HG03066 (cell line): ENCODE results near the gene ACCSL.

Experiments
- ATAC-seq: cut with Tn5 transposase; IDR thresholded peaks from one replicate; pipeline ENCODE4 v1.9.1; 2021; ENCODE audit warnings: low read depth; ENCODE audit not compliant: unreplicated experiment

Gene ACCSL

DNA sequence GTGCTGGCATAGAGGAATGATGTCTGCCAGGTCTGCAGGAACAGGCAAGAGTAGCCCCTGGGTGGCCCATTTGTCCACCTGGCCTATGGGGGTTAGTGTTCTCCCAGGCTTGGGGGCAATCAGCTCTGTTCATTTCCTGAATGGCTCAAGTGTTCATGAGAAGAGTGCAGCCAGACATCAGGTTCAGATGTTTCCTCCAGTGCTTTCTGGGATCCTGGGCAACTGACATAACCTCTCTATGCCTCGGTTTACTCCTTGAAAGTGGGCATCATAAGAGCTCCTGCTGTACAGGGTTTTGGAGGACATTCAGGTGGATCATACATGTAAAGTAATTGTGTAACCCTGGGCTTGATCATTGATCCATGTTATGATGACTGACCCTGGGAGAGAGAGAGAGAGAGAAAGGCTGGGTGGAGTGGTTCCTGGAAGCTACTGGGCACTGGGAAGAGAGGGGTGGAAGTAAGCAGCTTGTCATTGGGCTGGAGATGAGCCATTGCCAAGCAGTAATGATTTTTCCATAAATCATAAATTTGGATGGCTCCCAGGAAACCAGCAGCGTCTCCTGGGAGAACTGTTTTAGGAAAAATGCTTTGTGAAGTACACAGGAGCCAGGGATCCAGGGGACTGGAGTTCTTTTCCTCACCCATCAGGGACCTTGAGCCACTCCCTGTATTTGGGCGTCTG lies 30.2 kb upstream of the ACCSL start:
- no peak for ATAC-seq

DNA sequence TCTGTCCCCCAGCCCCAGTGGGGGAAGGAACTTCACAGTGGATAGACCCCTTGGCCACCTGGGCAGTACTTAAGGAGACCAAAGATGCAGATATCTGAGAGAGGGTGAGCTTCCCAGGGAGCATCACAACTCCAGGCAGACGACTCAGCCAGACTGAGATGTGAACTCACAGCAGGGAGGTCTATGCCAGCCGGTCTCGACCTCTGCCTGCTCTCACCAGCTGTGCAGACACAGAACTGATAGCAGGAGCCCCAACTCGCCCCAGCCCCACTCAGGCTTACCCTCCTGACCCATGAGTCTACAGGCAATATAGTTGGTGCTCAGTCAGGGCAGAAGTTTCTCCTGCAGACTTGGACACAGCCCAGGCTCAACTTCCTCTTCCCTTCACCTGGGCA lies 29.7 kb upstream of the ACCSL start:
- ATAC-seq, result no peak

DNA sequence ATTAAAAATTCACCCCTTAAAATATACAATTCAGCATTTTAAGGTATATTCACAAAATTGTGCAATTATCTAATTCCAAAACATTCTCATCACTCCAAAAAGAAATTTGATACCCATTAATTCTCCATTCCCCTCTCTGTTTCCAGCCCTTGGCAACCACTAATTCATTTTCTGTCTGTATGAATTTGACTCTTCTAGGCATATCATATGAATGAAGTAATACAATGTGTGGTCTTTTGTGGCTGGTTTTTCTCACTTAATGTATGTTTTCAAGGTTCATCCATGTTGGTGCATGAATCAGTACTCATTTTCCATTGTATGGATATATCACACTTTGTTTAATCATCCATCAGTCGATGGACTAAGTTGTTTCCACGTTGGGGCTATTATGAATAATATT lies 29.0 kb upstream of the ACCSL start:
- no peak for ATAC-seq

DNA sequence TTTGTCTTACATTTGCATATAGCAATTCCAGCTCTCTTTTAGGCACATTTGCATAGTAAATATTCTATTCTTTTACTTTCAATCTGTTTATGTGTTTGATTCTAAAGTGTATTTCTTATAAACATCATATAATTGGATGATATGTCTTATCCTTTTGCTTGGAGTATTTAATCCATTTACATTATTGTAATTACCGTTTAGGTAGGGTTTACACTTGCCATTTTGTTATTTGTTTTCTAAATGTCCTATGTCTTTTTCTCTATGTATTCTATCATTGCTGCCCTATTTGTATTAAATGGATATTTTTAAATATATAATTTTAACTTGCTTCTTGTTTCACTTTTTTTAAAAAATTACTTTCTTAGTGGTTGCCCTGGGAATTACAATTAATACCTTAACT lies 22.8 kb upstream of the ACCSL start:
- ATAC-seq, result no peak

DNA sequence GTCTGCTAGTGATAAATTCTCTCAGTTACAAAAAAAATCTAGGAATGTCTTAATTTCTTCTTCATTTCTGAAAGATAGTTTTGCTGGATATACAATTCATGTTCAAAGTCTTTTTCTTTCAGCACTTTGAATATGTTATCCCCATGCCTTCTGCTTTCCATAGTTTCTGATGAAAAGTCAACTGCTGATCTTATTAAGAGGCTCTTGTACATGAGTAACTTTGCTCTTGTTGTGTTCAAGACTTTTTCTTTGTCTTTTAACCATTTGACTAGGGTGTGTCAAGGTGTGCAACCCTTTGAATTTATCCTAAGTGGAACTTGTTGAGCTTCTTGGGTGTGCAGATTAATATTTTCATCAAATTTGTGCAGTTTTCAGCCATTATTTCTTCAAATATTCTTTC lies 22.1 kb upstream of the ACCSL start:
- no peak for ATAC-seq

DNA sequence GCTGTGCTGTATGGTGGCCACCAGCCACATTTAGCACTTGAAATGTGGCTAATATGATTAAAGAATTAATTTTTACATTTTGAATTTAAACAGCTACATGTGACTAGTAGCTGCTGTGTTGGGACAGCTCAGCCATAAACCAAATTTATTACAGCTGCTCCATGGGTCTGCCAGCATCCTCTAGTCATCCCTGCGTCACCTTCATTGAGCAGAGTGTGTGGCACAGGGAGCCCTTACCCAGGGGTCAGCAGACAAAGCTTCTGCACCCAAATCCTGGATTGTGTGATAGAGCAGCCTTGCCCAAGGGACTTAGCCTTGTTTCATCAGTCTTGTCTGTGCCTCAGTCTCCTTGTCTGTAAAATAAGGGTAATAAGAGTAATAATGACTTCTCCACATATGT lies 19.4 kb upstream of the ACCSL start:
- no peak for ATAC-seq

DNA sequence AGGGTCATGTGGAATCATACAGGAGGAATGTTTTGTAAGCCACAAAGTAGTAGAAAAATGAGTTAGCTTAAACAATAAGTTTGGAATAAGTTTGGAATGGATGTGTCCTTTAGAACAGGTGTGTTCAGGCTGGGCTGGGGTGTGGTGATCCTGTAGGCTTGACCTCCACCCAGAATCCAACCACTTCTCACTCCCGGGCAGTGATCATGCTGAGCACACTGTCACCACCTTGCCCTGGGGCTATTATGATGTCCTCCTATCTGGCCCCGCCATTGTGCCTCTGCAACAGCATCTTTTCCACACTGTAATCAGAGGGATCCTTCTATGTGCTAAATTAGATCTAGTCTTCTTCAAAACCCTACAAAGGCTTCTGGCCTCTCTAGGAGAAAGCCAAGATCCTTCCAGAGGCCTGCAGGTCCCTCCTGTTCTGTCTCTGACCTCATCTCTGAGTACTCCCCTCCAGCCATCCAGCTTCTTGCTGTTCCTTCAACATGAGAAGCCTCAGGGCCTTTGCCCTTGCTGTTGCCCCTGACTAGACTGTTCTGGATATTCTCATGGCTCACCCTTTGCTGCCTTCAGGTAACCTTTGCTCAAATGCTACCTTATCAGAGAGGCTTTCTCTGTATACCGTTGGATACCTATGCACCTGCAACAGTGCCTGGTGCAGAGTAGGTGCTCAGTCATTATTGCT lies 18.8 kb upstream of the ACCSL start:
- no peak for ATAC-seq

DNA sequence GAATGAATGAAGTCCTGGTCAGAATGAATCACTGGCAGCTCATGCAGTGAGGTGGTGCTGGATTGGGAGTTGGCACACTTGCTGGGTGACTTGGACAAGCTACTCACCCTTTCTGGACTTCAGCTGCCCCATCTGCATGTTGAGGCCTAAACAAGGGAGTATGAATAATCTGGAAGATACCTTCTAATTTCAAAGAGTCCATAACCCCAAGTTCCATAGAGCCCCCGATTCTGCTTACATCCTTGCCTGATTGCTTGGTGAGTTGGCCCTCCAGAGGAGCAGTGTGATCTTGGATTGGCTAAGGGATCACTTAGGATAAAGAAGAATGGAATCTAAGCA lies 18.3 kb upstream of the ACCSL start:
- no peak for ATAC-seq

DNA sequence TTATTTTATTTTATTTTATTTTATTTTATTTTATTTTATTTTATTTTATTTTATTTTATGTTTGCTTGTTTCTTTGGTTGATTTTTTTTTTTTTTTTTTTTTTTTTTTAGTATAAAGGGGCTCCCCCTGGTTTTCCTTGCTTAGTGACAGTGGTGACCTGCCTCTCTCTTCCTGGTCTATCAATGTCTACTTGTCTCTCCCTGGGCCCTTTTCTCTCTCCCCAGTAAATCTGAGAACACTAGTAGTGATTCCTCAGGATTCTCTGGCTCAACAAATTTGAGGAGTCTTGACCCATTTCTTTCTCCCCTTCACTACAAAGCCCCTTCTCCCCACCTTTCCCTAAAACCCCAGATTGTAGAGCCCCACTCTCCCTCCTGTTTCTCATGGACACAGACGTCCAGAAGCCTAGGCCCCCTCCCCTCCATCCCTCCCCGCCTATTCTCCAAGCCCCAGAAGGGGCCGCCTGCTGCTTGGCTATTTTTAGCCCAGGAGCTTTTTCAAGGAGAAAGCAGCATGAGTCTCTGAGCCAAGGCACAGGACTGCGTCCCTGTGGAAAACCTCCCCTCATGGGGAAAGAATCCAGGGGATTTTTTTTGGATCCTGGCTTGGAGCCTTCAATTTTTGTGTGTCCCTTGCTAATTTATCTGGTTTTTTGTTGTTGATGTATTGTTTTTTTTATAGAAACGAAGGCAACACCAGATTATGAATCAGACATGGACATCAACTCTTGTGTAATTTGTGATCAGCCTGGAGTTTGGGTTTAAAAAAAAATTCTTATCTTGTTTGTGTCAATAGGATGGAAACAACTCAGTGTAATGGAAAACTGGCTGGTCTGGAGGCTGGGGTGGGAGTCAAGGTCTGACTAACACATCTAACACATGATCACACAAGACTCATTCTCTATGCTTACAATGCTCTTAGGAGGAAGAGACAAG lies 17.5 kb upstream of the ACCSL start:
- no peak for ATAC-seq

DNA sequence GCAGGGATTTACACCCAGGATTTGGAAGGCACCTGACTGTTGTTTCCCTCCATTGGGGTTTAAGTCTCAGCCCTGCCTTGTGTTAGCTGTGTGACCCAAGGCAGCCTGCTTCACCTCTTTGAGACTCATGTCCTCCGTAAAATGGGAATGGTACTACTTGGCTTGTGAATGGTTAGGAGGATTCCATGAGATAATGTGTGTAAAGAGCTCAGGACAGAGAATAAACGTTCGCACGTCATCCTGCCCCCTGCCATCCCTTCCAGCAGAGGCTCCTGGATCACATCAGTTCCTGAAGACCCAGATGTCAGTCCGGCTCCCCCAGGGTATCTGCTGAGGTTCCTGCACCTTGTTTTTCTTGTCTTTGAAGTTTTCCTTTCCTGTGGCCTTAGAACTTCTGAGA lies 16.8 kb upstream of the ACCSL start:
- ATAC-seq, result no peak

DNA sequence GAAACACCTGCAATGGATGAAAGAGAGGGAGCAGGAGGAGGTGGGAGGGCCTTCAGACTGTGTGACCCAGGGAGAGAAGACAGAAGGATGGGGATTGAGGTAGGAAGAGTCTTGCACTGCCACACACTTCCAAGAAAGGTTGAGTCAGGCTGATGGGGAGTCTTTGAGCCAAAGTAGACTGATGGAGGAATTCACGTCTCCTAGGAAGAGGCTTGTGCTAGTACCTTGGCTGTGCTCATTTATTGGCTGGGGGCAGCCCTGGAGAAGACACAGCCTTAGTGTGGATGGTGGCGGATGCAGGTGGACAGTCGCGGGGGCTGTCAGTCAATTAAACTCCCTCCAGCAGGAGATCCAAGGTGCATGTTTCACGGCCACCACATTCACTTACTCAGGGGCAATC lies 16.2 kb upstream of the ACCSL start:
- no peak for ATAC-seq

DNA sequence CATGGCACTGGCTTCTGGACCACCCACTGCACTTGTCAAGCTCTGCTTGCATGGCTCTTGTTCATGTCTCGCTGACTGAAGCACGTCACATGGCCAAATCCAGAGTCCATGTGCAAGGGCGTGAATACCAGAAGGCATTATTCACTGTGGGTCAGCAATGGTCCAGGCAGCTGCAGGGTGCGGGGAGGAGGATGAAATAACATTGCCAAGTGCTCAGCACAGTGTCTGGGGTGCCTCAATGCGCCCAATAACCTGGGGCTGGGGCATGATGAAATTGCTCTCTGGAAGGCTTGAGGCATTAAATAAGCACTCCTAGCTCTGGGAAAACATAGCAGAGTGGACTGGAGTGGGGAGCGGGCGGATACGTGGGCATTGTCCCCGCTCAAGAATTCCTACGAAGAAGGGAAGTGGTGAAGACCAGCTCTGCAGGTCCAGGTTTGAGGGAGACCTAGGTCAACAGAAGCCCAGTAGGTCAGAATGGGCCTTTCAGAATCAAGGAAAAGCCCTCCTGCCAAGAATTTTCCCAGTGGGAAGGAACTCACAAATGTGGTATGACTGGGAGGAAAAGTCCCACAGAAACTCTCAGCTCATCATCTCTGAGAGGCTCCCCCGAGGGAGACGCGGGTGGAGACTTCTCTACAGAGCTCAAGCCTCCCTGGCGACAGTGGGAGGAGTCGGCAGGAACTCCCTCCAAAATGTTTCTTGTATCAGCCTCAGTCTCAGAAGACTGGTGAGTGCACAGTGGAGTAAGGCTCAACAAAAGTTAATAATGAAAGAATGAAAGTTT lies 15.3 kb upstream of the ACCSL start:
- ATAC-seq, result no peak

DNA sequence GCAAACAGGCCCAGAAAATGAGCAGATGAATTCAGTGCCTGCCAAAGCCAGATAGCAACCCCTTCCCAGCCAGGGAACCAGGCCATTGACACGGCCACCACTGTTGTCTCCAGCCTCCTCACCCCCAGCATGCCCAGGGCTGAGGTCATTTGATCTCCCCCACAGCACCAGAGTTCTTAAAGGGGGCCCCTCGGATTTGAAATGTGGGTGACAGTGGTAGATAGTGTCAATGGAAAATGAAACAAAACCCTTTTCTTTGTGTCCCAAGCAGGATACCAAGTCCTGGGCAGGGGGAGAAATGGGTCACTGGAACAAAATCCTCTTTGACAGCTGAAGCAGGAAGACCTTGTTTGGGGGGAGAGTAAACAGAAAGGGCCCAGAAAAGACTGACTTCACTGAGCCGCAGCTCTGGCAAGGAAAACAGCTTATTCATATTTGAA lies 14.3 kb upstream of the ACCSL start:
- no peak for ATAC-seq

DNA sequence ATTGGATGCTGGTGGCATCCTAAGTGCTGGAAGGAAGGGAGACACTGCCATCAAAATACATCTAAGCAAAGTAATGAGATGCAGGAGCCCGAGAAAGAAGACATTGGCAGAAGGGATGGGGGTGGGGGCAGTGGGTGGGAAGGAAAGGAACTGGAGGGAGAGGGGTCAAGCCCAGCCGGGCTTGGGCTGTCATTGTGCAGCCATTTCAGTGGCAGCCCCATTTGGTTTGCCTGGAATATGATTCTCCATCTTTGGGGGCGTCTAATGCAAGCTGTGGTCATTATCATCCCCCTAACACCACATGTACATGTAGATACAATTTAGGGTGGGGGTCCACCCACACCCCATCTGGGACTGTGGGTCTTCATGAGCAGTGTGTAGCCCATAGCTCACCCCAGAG lies 13.9 kb upstream of the ACCSL start:
- no peak for ATAC-seq

DNA sequence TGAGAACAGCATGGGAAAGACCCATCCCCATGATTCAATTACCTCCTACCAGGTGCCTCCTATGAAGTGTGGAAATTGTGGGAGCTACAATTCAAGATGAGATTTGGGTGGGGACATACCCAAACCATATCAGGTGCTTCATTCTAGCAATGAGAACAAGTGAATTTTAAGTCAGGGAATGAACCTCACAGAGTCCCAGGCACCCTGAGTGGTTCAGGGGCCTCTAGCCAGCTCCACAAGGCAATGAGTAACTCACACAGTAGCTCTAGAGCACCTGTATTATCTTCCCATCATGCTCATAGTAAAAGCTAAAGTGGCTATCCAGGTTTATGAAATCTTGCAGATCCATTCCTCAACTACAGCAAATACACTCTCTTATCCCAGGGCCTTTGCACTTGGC lies 13.1 kb upstream of the ACCSL start:
- ATAC-seq, result no peak

DNA sequence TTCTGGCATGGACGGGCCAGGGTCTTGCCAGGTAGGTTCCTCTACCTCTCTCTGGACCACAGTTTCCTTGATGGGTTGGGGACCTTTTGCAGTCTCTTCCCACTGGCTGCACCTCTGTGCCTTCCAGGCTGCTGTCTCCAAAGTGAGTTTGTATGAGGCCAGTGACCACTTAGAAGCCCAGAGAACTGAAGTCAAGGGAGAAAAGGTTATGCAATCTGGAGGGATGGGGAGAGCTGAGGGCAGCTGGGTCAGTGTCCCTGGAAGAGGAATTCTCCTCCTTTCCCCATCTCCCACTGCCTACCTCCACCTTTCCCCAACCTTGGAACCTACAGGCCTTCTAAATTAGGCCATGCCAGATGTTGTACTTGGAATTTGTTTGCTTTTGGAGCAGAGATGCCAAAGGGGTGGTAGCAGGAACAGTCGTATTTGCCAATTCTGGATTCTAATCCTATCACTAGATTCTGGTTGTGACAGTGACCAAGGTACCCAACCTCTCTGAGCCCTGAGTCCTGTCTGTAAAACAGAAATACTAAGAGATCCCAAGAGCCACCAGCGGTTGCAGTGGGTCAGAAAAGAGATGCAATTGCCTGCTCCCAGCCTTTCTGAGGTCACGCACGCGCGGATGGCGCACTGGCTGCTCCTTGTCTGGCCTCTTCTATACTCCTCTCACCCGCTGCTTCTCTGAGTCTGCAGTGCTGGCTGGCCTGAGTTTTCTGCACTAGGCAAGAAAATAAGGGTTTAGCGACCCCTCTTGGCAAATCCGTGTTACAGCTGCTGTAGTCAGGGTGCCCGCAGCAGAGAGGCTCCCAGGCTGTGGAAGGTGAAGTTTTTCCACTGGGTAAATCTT lies 10.7 kb upstream of the ACCSL start:
- ATAC-seq, result no peak

DNA sequence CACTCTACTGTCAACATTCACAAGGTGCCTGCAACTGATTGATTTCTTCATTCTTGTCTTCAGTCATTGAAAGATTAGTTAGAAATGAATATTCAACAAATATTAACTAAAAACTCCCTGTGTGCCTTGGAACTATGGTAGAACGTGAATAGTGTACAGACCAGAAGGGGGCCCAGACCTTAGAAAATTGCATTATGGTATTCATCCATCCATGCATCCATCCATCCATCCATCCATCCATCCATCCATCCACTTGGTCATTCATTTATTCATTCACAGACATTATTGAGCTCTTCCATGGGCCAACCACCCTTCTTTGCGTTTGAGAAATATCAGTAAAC lies 10.2 kb upstream of the ACCSL start:
- no peak for ATAC-seq

DNA sequence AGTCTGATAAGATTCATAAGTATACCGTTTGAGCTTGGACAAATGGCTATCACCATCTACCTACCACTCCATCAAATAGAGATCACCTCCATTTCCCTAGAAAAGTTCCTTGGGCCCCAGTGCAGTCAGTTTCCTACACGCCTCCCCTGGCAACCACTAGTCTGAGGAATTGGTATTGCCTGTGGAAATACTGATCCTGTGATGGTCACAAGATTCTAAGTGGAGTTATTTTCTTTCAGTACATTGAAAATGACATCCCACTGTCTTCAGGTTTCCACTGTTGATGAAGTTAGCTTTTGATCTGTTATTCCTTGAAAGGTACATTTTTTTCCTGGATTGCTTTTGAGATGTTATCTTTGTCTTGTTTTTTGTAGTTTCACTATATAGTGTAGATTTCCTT lies 4.6 kb upstream of the ACCSL start:
- ATAC-seq, result no peak

DNA sequence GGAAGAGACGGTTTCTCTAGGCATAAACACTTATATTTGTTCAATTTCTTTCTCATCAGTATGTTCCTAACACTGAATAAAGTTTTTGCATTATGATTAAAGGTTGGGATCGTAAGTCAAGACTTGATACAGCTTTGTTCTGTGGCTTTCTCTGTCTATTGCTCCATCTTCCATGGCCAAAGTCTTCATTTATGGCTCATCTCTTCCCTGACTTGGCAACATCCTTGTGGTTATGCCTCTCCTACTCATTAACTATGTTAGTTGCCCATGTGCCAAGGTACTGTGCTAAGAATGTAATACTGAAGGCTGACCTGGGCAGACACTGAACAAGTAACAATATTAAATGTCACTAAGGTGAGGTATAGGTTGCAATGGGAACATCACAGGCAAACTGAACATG lies 1.6 kb upstream of the ACCSL start:
- no peak for ATAC-seq

DNA sequence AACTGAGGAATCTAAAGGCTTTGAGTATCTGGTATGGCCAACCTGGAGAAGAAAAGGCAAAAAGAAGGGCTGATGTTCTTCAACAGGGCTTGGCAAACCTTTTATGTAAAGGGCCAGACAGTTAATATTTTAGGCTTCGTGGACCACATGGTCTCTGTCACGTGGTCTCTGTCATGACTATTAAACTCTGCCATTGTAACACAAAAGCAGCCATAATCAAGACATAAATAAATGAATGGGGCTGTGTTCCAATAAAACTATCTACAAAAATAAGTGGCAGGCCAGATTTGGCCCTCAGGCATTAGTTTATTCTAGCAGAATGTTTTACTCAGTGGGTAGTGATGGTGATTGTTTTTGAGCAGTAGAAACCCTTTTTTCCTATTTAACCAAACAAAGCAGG lies 483 bp upstream of the ACCSL start:
- ATAC-seq, result no peak
